Liver (tissue), 9 donors: ENCODE results near the gene TMPRSS3. TPM values are rescaled to one million over a fixed set of nuclear protein-coding genes. Genes with fewer than 3 reads are reported as not detected.

Source experiments
- DNase-seq: peaks from one replicate; pipeline ENCODE4 v3.0.0-alpha.2; 2017; ENCODE audit warnings: low spot score
- H3K27ac ChIP-seq, 2 donors: one replicate each; pipeline ENCODE4 v1.7.0; 2013; ENCODE audit warnings: inconsistent platforms in 2 of 2, low read length in 2 of 2, control low read depth in 1 of 2, low read depth in 1 of 2, mild to moderate bottlenecking in 1 of 2
- H3K27me3 ChIP-seq, 4 donors: one replicate each; pipeline versions ENCODE4 v1.6.1 to v1.7.0; 2013; ENCODE audit warnings: low read length in 3 of 4, inconsistent platforms in 1 of 4, mild to moderate bottlenecking in 1 of 4, moderate library complexity in 1 of 4; ENCODE audit not compliant: control insufficient read depth in 4 of 4, insufficient read depth in 4 of 4
- H3K36me3 ChIP-seq, 4 donors: one replicate each; pipeline versions ENCODE4 v1.6.1 to v1.7.0; 2013; ENCODE audit warnings: low read length in 3 of 4, mild to moderate bottlenecking in 3 of 4, low read depth in 1 of 4, moderate library complexity in 1 of 4; ENCODE audit not compliant: control insufficient read depth in 4 of 4, insufficient read depth in 3 of 4
- H3K4me1 ChIP-seq, 4 donors: one replicate each; pipeline versions ENCODE4 v1.6.1 to v1.7.0; 2013; ENCODE audit warnings: low read length in 3 of 4, mild to moderate bottlenecking in 3 of 4, moderate library complexity in 1 of 4; ENCODE audit not compliant: control insufficient read depth in 4 of 4, insufficient read depth in 4 of 4
- H3K4me3 ChIP-seq, 3 donors: one replicate each; pipeline versions ENCODE4 v1.6.1 to v1.7.0; 2013; ENCODE audit warnings: low read length in 3 of 3, control low read depth in 1 of 3, low read depth in 1 of 3, mild to moderate bottlenecking in 1 of 3
- H3K9ac ChIP-seq, 2 donors: one replicate each; pipeline ENCODE4 v1.7.0; 2013; ENCODE audit warnings: low read length in 2 of 2, mild to moderate bottlenecking in 2 of 2, moderate library complexity in 2 of 2, control low read depth in 1 of 2, low read depth in 1 of 2
- H3K9me3 ChIP-seq, 4 donors: one replicate each; pipeline versions ENCODE4 v1.6.1 to v1.7.0; 2013; ENCODE audit warnings: low read length in 3 of 4; ENCODE audit not compliant: control insufficient read depth in 4 of 4
- EGR1 ChIP-seq, 2 donors: IDR thresholded peaks; 2 replicates each; pipeline ENCODE4 v1.6.1; 2016 to 2018; ENCODE audit warnings: antibody characterized with exemption in 2 of 2, low read depth in 2 of 2
- FOXA1 ChIP-seq: IDR thresholded peaks from 2 replicates; pipeline ENCODE4 v1.6.1; 2016; ENCODE audit warnings: antibody characterized with exemption
- GABPA ChIP-seq, 2 donors: IDR thresholded peaks in 1 of 2; conservative IDR thresholded peaks in 1 of 2; 2 replicates each; pipeline ENCODE4 v1.6.1; 2016; ENCODE audit warnings: antibody characterized with exemption in 2 of 2, mild to moderate bottlenecking in 1 of 2, moderate library complexity in 1 of 2
- HNF4A ChIP-seq, 2 donors: conservative IDR thresholded peaks; 2 replicates each; pipeline ENCODE4 v1.6.1; 2016; ENCODE audit warnings: antibody characterized with exemption in 2 of 2, mild to moderate bottlenecking in 2 of 2
- HNF4G ChIP-seq: IDR thresholded peaks from 2 replicates; pipeline ENCODE4 v1.6.1; 2016; ENCODE audit warnings: antibody characterized with exemption
- JUND ChIP-seq, 2 donors: IDR thresholded peaks; 2 replicates each; pipeline ENCODE4 v1.6.1; 2016; ENCODE audit warnings: antibody characterized with exemption in 2 of 2
- RAD21 ChIP-seq, 2 donors: IDR thresholded peaks; 2 replicates each; pipeline ENCODE4 v1.6.1; 2016; ENCODE audit warnings: antibody characterized with exemption in 2 of 2, mild to moderate bottlenecking in 2 of 2
- RXRA ChIP-seq, 2 donors: IDR thresholded peaks; 2 replicates each; pipeline ENCODE4 v1.6.1; 2017 to 2018; ENCODE audit warnings: antibody characterized with exemption in 2 of 2, mild to moderate bottlenecking in 1 of 2
- SP1 ChIP-seq: IDR thresholded peaks from 2 replicates; pipeline ENCODE4 v1.6.1; 2018; ENCODE audit warnings: antibody characterized with exemption, mild to moderate bottlenecking
- TAF1 ChIP-seq: conservative IDR thresholded peaks from 2 replicates; pipeline ENCODE4 v1.6.1; 2016; ENCODE audit warnings: antibody characterized with exemption, mild to moderate bottlenecking
- ZBTB33 ChIP-seq: IDR thresholded peaks from 2 replicates; pipeline ENCODE4 v1.6.1; 2016; ENCODE audit warnings: antibody characterized with exemption
- WGBS: extraction: QIAGEN DNeasy Blood & Tissue Kit; methylation state at CpG from one replicate; pipeline ENCODE4 v1.1.7; 2013; 5-methylcytosine and 5-hydroxymethylcytosine counted together
- polyA plus RNA-seq, 2 donors: library from polyadenylated mRNA; stranded (reverse) in 1 of 2; unstranded in 1 of 2; fragments of 200-250 nt in 1 of 2; fragments of >200 nt in 1 of 2; fragmentation: Nextera tagmentation in 1 of 2; extraction: Ambion mirVana in 1 of 2; gene quantifications; one replicate each; pipeline versions ENCODE4 v1.2.1 to v1.2.3, GENCODE V29; 2013 to 2015
- total RNA-seq, 2 donors: library from RNA; depleted of rRNA; stranded (reverse); fragments of >200 nt; gene quantifications; one replicate each; pipeline ENCODE4 v1.2.3, GENCODE V29; 2014
- TF ChIP-seq, protein P1 (sequence below): IDR thresholded peaks from 2 replicates; pipeline ENCODE4 v1.6.1; 2016; ENCODE audit warnings: antibody characterized with exemption
- TF ChIP-seq, protein P2 (sequence below): IDR thresholded peaks from 2 replicates; pipeline ENCODE4 v1.6.1; 2016; ENCODE audit warnings: antibody characterized with exemption
- donor health status: healthy.
- donor health status: healthy.
- donor health status: healthy.
- donor health status: healthy.
- donor health status: healthy.

The TMPRSS3 gene
- total and polyA plus RNA-seq, 4 donors: 0.25 to 0.50 TPM; not detected in 2

DNA sequence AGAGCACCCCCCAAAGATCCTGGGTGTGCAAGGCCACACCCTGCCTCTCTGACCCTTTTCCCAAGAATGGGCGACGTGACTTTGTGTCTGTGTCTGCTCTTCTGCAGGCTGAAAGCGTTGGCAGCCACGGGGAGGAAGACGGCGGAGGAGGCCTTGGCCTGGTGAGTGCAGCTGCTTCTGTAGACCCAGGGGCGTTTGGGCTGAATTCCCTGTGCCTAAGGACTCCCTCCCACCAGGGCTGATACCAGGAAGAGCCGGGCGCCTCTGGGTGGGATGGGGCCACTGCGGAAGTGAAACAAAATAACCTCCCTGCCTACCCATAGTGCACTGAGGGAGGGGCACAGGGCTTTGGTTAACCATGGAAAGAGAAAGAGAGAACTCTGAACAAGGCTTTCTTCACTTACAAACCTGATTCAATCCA, 10.4 kb upstream of the TMPRSS3 start:
- Histone ChIP-seq H3K4me3 (no peak overlapping the region), H3K9ac (no peak overlapping the region), H3K27ac (peak overlapping the region in 1 of 2 donors; percentile 31), H3K4me1 (peaks cover 0 to 3% (median 0%) of the 10 kb centered on the region in 4 donors), H3K36me3 (no peaks in the 10 kb centered on the region), H3K9me3 (no peaks in the 10 kb centered on the region), H3K27me3 (peaks cover 0 to 4% (median 0%) of the 10 kb centered on the region in 4 donors)
- no peak for DNase-seq
- TF ChIP-seq HNF4G: no peak
- no peak for TF ChIP-seq HNF4A (conservative IDR thresholded peaks at IDR 0.05)
- TF ChIP-seq ZBTB33: no peak
- TF ChIP-seq TAF1: no peak
- TF ChIP-seq FOXA1: no peak
- TF ChIP-seq GABPA (IDR thresholded peaks at IDR 0.05 in 1 of 2, conservative IDR thresholded peaks at IDR 0.05 in 1 of 2): no peak
- TF ChIP-seq RAD21 (IDR thresholded peaks at IDR 0.05): no peak
- no peak for TF ChIP-seq EGR1 (IDR thresholded peaks at IDR 0.05; ENCODE audit: low read depth in 2 of 2)
- WGBS: 67% methylated on average over 10 of the region's 10 CpGs

DNA sequence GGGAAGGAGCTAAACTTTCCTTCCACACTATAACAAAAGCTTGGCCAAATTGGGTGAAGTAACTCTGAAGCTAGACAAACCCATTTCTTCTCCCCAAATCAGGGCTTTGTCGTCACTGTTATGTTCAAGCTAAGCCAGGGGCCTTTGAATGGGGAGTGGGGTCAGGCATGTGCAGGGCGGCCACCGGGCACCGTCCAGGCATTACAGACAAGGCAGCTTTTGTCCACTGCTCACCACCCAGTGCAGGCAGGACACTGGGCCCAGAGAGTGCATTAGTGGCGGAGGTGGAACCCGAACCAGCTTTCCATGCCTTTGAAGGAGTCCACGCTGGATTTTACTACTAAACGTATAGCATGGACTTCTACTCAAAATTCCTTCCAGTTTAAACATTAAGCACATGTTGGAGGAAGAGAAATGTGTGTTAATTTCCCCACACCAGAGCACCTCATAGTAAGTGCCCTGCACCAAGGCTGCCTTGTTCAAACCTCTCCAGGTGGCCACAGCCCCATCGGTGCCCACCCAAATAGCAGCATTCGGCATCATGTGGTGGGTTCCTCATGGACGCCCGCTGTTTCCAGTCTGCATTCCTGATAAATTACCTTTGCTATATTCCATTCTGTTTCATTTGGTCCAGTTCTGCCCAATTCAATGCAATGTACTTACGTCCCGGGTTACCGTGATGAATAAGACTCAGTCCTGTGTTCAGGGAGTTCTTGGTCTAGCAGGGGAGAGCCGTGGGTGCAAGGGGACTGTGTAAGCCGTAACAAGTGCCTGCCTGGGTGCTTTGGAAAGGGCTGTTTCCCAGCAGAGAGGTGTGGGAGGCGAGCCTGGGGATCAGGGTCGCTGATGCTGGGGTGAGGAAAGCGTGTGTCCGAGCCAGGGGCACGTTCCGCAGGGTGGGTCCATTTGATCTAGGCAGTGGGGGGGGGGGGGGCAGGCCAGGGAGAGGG, 9.5 kb upstream of the TMPRSS3 start:
- peaks cover 0 to 3% (median 0%) of the 10 kb centered on the region in 4 donors for H3K4me1 ChIP-seq
- H3K4me3 ChIP-seq: no peak overlapping the region
- H3K9me3 ChIP-seq: no peaks in the 10 kb centered on the region
- 88% methylated on average over 23 of the region's 23 CpGs for WGBS
- no peaks in the 10 kb centered on the region for H3K36me3 ChIP-seq
- no peak overlapping the region for H3K9ac ChIP-seq
- TF ChIP-seq HNF4G (no peak), RAD21 (IDR thresholded peaks at IDR 0.05) (no peak), EGR1 (IDR thresholded peaks at IDR 0.05; ENCODE audit: low read depth in 2 of 2) (no peak), RXRA (IDR thresholded peaks at IDR 0.05) (no peak), TAF1 (no peak), GABPA (IDR thresholded peaks at IDR 0.05 in 1 of 2, conservative IDR thresholded peaks at IDR 0.05 in 1 of 2) (no peak), FOXA1 (no peak), JUND (IDR thresholded peaks at IDR 0.05) (no peak), SP1 (no peak)
- TF ChIP-seq, protein P1, sequence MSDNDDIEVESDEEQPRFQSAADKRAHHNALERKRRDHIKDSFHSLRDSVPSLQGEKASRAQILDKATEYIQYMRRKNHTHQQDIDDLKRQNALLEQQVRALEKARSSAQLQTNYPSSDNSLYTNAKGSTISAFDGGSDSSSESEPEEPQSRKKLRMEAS: no peak
- TF ChIP-seq, protein P2, sequence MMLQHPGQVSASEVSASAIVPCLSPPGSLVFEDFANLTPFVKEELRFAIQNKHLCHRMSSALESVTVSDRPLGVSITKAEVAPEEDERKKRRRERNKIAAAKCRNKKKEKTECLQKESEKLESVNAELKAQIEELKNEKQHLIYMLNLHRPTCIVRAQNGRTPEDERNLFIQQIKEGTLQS: no peak
- DNase-seq: no peak
- peaks cover 0 to 4% (median 0%) of the 10 kb centered on the region in 4 donors for H3K27me3 ChIP-seq
- H3K27ac ChIP-seq: peak overlapping the region in 1 of 2 donors; percentile 31

DNA sequence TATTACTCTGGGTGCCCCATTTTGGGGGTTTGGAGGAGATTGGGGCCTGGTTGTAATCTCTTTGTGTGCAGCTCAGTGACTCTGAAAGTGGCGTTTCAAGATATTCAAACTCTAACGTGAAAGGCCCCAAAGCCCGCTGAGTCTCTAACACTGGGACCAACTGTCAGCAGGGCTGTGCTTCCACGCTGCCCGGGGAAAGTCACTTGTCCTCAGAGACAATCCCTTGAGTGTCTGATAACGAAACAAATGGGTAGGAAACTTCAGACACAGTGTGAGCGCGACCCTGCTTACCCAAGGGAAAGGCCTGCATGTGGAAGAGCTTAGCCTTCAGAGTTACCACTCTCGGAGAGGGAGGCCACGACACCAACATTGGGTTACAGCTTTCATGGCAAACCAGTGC, 8.7 kb upstream of the TMPRSS3 start:
- Histone ChIP-seq H3K27me3 (peaks cover 0 to 4% (median 0%) of the 10 kb centered on the region in 4 donors), H3K4me3 (no peak overlapping the region), H3K36me3 (no peaks in the 10 kb centered on the region), H3K4me1 (peaks cover 0 to 3% (median 0%) of the 10 kb centered on the region in 4 donors), H3K27ac (no peak overlapping the region), H3K9ac (peak overlapping the region in 1 of 2 donors; percentile 20), H3K9me3 (no peaks in the 10 kb centered on the region)
- TF ChIP-seq TAF1: no peak
- no peak for TF ChIP-seq HNF4A (conservative IDR thresholded peaks at IDR 0.05)
- WGBS: 79% methylated on average over 10 of the region's 10 CpGs
- DNase-seq: no peak
